SKM-1 treated with dmso at 0.1 percent for 144 hours (cell line): ENCODE data around the gene TPTE2.
"Not testable (repeated sequence)": the region's sequence is repeated elsewhere in the genome, so short reads cannot be mapped to it uniquely, and the experiment has no call there.

Source experiments
- DNase-seq: peaks from one replicate; lab custom pipeline; 2025; ENCODE audit not compliant: unreplicated experiment; lab: John Stamatoyannopoulos, UW

Gene TPTE2

DNA sequence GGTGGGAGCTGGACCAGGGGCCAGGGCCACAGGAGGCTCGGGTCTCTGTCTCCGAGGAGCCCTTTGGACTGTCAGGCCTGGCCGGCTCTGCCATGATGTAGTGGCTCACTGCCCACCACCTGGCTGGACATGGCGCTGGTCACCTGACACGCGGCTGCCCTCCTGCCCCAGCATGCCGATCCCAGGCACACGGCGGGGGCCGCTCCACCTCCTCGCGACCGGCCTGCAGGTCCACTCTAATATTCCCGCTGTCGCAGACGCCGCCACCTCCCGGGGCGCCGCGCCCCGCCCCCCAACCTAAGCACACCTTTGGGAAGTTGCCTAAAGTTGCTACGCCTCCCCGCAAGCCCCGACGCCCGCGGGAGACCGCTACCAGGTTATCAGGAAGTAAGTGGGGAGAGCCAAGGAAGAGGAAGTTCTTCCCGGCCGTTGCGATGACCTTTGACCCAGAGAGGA is at the start of gene TPTE2:
TPTE2 (minus strand) TSS at position 406 of the 456 bp plus-strand sequence. CDS start 58,298 bp downstream, outside the sequence.
- not testable (repeated sequence) for DNase-seq

DNA sequence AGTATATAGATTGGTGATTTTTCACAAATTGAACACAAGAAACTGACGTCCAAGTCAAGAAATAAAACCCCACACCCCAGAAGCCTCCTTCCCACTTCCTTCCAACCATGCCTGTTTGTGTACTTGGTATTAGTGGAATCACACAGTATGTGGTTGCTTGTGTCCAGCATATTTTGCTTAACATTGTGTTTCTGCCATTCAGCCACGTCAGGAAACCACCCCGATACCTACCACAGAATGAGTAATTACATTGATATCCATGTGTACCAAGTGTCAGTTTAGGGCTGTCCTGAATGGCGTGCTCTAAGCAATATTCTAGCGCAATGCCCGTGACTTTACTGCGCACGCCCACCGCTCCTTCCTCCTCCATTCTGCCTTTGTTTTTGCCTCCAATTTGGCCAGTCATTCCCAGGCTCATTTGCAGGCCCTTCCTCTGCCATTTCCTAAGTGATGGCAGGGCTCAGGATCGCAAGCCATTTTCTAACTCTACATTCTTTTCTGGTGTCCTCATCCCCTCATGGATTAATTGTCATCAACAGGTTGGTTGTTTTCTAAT is 46.3 kb upstream of the TPTE2 start:
- no peak for DNase-seq

DNA sequence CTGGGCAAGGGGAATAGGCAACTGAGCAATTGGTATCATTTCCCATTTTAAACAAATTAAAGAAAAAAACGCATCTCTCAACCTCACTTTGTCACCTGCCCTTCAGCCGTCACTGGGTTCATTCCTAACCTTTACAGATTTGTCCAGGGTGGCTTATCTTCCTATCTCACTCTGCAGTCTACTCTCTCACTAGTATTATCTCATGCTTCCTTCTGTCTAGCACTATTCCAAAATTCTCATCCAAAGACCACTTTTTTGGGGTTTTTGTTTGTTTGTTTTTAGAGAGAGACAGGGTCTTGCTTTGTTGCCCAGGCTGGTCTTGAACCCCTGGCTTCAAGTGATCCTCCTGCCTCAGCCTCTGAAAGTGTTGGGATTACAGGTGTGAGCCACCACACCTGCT is 45.4 kb upstream of the TPTE2 start:
- no peak for DNase-seq

DNA sequence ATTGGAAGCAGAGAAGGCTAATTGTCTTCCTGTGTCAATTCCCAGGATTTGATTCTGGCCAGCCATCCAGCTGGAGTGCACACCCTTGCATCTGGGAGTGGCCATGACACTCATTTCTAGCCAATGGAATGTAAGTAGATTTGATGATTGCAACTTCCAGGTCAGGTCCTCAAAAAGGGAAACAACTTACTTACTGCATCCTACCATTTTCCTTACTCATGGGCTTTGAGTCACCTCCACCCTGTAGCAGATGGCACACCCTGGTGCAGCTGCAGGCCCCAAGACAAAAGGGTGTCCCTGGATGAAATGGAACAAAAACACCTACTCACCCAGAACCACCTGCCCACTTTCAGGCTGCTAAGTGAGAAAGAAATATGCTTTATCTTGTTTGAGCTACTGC is 44.8 kb upstream of the TPTE2 start:
- DNase-seq = no peak

DNA sequence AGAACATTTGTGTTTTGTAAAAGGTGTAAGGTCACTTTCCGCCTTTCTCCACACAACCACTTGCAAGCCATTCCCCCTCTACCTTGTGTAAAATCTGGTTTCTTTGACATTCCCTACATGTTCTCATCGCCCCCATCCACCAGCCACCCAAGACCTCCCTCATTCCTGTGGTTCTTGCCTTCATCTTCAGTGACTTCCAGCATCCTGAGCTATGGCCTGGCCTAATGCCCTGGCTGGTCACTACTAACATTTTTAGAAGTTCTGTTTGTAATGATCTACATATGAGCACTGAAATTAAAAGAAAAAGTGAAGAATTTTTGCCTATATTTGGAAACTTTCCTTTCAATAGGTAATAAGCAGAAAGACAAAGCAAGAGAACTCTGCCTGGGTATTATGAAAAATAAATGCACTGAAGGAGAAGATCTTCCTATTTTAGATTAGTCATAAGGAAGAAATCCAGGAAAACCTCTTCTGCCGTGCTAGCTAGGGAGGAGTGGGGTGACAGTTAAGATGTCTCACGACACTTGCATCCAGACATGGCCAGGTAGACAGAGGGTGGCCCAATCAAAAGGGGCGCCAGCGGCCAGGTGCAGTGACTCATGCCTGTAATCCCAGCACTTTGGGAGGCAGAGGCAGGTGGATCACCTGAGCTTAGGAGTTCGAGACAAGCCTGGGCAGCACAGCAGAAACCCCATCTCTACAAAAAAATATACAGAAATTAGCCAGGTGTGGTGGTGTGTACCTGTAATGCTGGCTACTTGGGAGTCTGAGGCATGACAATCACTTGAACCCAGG is 44.0 kb upstream of the TPTE2 start:
- DNase-seq = no peak

DNA sequence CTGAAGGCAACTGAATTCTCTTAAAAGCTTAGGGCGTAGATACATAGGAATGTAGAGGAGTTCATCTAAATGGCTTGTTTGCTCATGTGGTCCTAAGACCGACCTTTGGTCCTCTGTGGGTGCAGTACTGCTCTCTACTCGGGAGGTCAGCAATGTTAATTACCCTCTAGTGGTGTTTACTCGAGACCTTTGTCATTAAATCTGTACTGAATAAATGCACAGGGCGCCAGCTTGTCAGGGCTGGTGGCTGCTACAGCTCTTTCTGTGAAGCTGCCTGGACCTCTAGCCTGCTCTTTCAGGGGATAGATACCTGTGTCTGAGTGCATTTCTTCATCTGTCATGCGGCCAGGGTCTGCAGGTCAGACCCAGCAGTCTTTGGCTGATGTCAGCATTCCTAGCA is 43.0 kb upstream of the TPTE2 start:
- DNase-seq = no peak

DNA sequence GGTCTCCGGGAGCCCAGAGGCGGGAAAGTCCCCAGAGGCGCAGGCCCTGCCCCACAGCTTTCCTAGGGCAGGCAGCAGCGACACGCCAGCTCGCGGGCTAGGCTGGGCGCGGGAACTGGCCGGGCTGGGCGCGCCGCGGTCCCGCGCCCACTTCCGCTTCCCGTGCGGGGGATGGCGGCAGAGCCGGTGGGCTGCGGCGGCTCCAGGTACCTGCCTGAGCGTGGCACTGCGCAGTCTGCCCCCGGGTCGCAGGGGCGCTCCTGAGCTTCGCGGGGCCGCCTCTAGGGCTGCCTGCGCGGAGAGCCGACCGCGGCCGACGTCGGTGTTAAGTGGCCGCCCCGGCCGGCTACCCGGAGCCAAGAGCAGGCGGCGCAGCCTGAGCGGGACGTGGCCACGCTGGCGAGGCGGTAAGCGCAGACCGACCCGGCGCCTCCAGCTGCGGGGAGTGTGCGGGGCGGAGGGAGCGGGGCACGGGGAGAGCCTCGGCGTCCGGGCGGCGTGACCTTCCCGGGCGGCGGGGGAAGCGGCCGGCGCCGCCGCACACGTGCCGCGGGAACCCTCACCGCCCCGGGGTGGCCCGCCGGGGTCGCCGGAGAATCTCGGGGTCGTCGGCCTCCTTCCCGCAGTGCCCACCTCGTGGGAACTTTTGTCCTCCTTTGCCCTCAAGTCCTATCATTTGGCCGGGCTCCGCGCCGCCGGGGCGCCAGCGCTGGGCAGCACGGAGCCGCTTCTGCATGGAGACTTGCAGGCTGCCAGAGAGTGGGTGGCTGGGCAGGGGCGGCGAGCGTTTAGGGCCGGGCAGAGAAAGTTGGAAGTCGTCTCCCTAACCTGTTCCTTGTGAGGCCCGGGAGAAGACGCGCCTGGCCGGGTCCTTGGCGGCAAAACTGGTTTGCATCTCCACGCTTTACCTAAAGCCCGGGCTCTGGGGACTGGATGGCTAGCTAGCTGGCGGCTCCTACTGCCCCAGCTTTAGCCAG is 40.7 kb upstream of the TPTE2 start:
- DNase-seq = peak; percentile 46

DNA sequence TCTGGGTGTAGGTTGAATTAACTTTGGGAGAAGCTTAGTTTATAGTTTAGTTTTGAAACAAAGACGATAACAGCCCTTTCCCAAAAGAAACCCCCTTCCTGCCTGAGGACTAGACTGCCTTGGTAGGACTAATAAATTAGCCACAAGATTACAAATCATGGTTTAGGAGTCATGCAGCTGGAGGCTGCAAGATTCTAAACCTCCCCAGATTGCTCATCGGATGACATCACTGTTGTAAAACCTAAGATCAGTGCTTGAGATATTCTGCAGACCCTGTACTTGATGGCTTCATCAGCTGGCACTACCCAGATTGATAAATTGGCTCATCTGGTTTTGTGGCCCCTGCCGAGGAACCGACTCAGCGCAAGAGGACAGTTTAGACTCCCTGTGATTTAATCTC is 36.2 kb upstream of the TPTE2 start:
- DNase-seq = no peak

DNA sequence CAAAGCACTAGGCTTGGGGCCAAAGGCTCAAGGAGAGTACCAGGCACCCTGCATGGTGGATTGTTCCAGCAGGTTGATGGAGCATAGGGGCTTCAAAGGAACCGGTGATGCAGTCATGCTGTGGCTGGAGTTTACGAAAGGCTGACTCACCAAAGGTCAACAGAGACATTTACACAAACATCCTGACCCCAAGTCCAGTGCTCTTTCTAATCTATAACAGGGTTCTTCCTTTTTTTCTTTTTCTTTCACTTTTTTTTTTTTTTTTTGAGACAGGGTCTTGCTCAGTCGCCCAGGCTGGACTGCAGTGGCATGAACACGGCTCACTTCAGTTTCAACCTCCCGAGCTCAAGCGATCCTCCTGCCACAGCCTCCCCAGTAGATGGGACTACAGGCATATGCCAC is 35.6 kb upstream of the TPTE2 start:
- peak; percentile 15 for DNase-seq

DNA sequence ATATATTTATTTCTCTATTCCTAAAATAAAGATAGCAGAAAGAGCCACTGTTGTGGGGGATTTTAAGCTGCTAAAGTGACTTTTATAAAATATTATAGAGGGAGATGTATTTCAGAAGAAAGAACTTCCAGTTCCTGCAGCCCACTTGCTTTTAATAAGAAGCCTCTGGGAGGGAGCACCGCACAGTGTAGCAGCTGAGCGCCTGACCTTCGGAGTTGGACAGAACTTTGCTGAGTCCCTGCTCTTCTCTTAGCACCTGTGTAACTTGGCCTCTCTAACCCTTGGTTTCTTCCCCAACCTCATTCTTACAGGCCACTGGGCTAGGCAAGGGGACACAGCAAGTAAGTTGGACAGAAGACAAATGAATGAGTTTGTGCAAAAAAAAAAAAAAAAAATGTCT is 34.8 kb upstream of the TPTE2 start:
- DNase-seq = no peak

DNA sequence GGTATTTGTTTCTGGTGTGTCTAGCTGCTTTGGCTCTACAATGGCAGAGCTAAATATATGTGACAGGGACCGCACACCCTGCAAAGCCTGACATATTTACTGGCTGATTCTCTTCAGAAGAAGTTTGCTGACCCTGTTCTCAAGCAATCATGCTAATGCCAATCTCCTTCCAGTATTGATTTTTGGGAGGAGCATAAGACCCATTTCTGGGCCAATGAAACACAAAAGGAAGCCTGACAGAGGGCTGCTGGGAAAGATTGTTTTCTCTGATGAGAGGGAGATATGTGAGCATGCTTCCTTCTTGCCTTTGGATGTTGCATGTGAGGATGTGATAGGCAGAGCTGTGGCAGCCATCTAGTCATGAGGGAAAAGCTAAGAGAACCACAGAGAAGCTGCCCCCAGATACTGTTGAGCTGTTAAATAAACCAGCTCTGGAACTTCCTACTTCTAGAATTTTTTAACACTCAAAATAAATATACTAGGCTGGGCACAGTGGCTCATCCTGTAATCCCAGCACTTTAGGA is 31.4 kb upstream of the TPTE2 start:
- DNase-seq = no peak

DNA sequence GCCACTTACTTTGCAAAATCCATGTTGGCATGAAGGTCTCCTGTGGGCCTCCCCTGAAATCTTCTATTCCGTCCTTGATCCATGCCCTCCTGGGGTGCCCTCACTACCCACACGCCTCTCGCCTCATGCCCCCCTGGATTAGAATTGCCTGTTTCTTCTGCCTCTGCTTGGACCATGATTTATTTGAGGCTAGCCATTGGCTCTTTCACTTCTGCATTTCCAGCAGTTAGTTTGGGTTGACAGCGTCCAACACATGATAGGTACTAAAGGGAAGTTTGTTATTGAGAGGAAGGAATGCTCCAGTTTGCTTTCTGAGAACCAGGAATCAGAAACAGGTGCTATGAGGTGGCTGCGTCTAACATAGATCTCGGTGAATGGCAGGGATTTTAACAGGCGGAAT is 30.5 kb upstream of the TPTE2 start:
- DNase-seq = no peak

DNA sequence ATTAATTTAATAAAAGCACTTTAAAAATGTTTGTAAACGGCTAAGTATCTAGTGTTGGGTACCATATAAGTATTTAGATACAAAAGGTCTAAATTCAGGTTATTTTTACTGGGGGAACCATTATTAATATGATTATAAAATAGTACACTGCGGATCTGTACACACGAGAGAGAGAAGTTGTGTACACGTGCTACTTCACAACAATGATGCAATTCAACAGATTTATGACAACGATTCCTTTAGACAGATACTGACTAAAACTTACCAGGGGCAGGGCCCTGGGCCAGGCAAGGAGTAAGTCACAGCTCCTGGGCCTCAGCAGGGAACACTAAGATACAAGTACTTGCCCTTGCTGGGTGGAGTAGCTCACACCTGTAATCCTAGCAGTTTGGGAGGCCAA is 29.1 kb upstream of the TPTE2 start:
- no peak for DNase-seq

DNA sequence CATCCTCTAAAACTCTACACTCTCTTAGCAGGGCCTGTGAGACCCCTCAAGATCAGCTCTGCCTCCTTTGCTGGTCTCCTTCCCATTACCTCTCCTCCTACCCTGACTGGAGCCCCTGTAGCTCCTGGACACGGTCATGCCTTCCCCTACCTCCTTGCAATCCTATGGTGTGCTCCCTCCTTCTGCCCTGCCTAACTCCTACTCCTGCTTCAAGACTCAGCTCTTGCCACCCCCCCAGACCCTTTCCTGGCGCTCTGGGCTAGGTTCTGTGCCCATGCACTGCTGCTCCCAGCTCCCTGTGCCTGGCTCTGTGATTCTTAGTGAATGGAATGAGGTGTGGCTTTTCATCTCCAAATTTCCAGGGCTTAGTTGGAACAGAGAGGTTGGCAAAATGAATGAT is 28.0 kb upstream of the TPTE2 start:
- DNase-seq = no peak

DNA sequence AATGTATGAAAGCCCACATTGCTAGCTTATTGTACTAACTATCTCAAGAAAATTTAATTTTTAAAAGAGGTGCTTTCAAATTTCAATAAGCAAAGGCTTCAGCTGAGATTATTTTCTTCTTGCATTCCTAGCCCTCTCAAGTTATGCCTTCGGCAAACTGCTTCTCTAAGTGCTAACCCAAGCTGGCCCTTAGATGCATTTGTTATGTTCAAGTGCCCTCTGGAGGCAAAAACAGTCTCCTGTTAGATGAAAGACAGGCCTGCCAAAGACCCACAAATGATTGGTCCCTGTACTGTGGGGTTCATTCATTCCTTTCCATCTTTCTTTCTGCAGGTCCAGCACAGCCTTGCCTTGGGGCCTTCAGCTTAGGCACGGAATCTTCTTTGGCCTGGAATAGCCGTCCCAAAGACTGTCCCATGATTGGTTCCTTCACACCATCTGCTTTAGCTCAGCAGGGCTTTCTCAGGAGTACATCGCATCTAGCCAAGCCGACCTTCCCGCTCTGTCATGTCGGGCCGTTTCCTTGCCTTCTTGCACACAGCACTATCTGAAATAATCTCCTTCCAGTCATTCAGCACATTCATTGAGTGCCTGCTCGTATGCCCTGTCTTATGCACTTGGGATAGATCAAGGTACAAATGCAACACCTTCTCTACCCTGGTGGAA is 26.4 kb upstream of the TPTE2 start:
- no peak for DNase-seq

DNA sequence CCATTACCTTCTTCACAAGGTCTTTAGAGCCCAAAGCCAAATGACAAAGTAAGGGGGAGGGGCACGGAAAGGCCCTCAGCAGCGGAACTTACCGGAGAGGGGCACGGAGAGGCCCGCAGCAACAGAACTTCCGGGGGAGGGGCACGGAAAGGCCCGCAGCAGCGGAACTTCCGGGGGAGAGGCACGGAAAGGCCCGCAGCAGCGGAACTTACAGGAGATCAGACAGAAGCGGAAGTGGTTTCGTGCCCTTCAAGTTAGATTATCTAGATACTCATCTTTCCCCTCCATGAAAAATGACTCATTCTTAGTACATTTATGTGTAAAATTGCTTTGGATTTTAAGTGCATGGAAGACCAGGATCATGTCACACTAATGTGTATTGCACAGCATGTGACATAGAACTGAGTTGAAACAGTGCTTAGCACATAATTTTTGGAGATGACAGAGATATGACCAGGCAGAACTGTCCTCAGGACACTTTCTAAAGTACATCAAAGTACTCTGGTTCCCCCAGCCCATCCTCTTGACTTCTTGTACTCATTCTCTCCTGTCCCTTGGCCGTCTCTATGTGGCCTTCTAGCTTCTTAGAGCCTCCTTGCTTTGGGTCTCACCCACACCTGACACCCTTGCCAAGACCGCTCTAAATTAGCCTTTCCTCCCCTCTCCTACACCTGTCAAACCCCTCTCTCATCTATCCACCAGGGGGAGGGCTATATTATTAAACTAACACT is 25.7 kb upstream of the TPTE2 start:
- DNase-seq = peak; percentile 85

DNA sequence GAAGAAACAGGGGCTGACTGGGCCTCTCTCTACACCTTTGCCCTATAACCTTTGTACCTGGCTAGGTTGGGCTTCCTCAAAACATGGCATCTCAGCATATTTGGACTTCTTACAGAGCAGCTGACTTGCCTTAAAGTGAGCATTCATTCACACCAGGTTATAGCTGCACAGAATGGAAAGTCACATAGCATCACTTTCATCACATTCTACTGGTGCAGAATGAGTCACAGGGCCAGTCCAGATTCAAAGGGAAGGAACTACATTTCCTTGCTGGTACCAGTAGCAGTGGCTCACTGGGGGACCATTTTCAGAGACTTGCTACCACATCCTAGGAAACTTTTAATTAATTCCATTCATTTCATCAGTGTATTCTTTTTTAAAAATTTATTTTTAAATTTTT is 20.3 kb upstream of the TPTE2 start:
- no peak for DNase-seq

DNA sequence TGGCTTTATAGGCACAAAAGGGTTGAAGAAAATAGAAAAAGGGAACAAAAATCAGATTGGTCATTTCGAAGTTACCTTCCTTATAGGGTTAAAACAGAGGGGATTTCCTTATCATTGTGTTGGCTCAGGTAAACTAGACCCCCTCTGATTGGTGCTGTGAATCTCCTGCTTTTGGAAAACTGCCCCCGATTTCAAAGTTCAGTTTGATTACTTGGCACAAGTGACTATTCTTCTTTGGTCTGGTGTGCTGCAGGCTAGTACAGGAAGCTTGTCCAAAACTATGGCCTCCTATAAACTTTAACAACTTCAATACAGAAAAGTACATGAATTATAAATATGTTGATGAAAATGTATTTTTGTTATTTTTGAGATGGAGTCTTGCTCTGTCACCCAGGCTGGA is 13.9 kb upstream of the TPTE2 start:
- no peak for DNase-seq

DNA sequence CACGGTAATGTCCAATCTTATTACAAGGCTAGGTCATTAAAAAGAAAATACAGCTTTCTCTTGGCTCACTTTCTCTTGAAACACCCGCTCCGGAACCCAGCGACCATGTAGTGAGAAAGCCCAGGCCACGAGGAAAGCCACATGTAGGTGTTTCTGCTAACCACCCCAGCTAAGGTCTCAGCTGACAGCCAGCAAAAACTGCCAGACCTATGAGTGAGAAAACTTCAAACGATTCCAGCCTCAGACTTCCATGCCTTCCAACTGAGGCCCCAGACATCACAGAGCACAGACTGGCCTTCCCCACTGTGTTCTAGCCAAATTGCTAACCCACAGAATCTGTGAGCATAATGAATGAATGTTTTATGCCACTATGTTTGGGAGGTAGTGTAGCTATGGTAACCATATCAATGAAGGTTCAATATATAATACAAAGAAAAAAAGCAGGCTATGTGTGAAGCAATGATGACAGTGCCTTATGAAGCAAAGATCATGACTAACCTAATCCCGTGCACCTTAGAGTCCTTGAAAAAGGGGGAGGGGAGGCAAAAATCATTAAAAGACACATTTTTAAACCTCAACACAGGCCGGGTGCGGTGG is 11.9 kb upstream of the TPTE2 start:
- DNase-seq = no peak

DNA sequence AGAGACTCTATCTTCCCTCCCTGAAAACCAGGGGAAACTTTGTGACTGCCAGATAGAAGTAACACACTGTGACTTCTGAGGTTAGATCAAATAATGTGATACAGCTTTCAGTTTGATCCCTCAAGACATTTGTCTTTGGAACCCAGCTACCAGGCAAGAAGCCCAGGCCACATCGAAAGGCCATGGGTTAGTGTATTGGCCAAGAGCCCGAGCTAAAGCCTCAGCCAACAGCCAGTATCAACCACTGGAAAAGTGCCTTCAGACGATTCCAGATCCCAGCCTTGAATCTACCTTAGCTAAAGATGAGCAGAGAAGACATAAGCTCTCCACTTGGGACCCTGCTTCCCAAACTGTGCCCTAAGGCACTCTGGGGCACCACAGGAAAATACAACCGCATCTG is 10.9 kb upstream of the TPTE2 start:
- no peak for DNase-seq
